Astrocyte (in vitro differentiated cells and primary cell): ENCODE data around the gene AAR2. TPM values are rescaled to one million over a fixed set of nuclear protein-coding genes. Genes with fewer than 3 reads are reported as not detected.
A peak's percentile ranks its signal among the peaks of the same experiment; 100 is the strongest.

ENCODE experiments used
- DNase-seq: peaks from one replicate; pipeline ENCODE4 v3.0.0-alpha.2; 2010; ENCODE audit warnings: low read depth
- FAIRE-seq: peaks from 2 replicates; lab custom pipeline; 2011; peaks lifted over from hg19 to GRCh38; lab: Jason Lieb, UNC
- H2AFZ ChIP-seq: 2 replicates; pipeline ENCODE4 v1.6.0; 2012; ENCODE audit warnings: low read depth, low read length, inconsistent platforms
- H3K27ac ChIP-seq: 2 replicates; pipeline ENCODE4 v1.5.1; 2011; ENCODE audit warnings: low read depth, low read length, inconsistent platforms
- H3K27me3 ChIP-seq: 2 replicates; pipeline ENCODE4 v1.6.0; 2011; ENCODE audit warnings: low read length, inconsistent platforms; ENCODE audit not compliant: insufficient read depth
- H3K36me3 ChIP-seq: 2 replicates; pipeline ENCODE4 v1.5.1; 2011; ENCODE audit warnings: low read length, inconsistent platforms; ENCODE audit not compliant: insufficient read depth
- H3K4me1 ChIP-seq: 2 replicates; pipeline ENCODE4 v1.5.1; 2011; ENCODE audit warnings: low read length, inconsistent platforms; ENCODE audit not compliant: insufficient read depth
- H3K4me2 ChIP-seq: 2 replicates; pipeline ENCODE4 v1.6.0; 2012; ENCODE audit warnings: low read length, inconsistent platforms
- H3K4me3 ChIP-seq: 2 replicates; pipeline ENCODE4 v1.5.1; 2011; ENCODE audit warnings: low read depth, mild to moderate bottlenecking, low read length, inconsistent platforms; ENCODE audit not compliant: insufficient read depth
- H3K79me2 ChIP-seq: 2 replicates; pipeline ENCODE4 v1.6.0; 2012; ENCODE audit warnings: mild to moderate bottlenecking, low read length, inconsistent platforms; ENCODE audit not compliant: insufficient read depth
- H3K9ac ChIP-seq: 2 replicates; pipeline ENCODE4 v1.6.0; 2012; ENCODE audit warnings: mild to moderate bottlenecking, low read length, inconsistent platforms
- H3K9me3 ChIP-seq: 2 replicates; pipeline ENCODE4 v1.5.1; 2012; ENCODE audit warnings: low read depth, mild to moderate bottlenecking, low read length, inconsistent platforms; ENCODE audit not compliant: insufficient read depth
- H4K20me1 ChIP-seq: 2 replicates; pipeline ENCODE4 v1.6.0; 2012; ENCODE audit warnings: low read length, inconsistent platforms; ENCODE audit not compliant: insufficient read depth
- H3K27ac Mint-ChIP-seq: one replicate; pipeline ENCODE4 v1.8.0; 2021; ENCODE audit warnings: mild to moderate bottlenecking, mixed read lengths; ENCODE audit not compliant: unreplicated experiment
- H3K27me3 Mint-ChIP-seq: one replicate; pipeline ENCODE4 v1.8.0; 2021; ENCODE audit warnings: low read depth, mixed read lengths; ENCODE audit not compliant: unreplicated experiment
- H3K36me3 Mint-ChIP-seq: one replicate; pipeline ENCODE4 v1.8.0; 2021; ENCODE audit warnings: low read depth, mixed read lengths; ENCODE audit not compliant: unreplicated experiment
- H3K4me1 Mint-ChIP-seq: one replicate; pipeline ENCODE4 v1.8.0; 2021; ENCODE audit warnings: low read depth, mixed read lengths; ENCODE audit not compliant: unreplicated experiment
- H3K4me3 Mint-ChIP-seq: one replicate; pipeline ENCODE4 v1.8.0; 2021; ENCODE audit warnings: mild to moderate bottlenecking, moderate library complexity, mixed read lengths; ENCODE audit not compliant: unreplicated experiment
- H3K9me3 Mint-ChIP-seq: one replicate; pipeline ENCODE4 v1.8.0; 2021; ENCODE audit warnings: mild to moderate bottlenecking, mixed read lengths; ENCODE audit not compliant: unreplicated experiment
- EZH2 ChIP-seq: IDR thresholded peaks from 2 replicates; pipeline ENCODE4 v1.6.1; 2012; ENCODE audit warnings: mild to moderate bottlenecking, low read length, inconsistent platforms; ENCODE audit not compliant: insufficient read depth
- total RNA-seq: library from RNA; stranded (reverse); gene quantifications from 2 replicates; pipeline ENCODE4 v1.2.1, GENCODE V29; 2021
- TF ChIP-seq, protein P1 (sequence below): IDR thresholded peaks from 2 replicates; pipeline ENCODE4 v1.5.1; 2011; ENCODE audit warnings: low read depth, mild to moderate bottlenecking, inconsistent platforms, low read length, moderate library complexity; ENCODE audit not compliant: insufficient read depth

Gene AAR2
- total RNA-seq, 1 donor from 2014 or later: 21.7 TPM

DNA sequence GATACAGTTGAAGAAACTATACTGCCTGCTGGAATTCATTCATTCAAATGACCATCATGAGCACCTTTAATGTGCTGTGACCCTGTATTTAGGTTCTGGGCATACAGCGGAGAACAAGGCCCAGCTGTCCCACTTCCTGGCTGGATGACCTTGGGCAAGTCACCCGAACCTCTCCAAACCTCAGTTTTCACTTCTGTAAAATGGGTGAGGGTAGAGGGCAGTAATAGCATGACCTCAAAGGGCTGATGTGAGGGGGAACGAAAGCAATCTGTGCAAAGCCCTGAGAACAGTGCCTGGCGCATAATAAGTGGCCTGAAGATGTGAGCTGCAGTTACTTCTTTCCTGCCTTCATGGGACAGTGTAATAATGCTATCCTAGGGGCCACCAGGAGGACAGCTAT, 20.5 kb upstream of the AAR2 start:
- no peaks in the 10 kb centered on the region for H3K4me1 ChIP-seq
- Mint-ChIP-seq H3K27me3 (peaks cover 6% of the 10 kb centered on the region), H3K4me1 (no peaks in the 10 kb centered on the region), H3K36me3 (peaks cover 17% of the 10 kb centered on the region), H3K4me3 (no peak overlapping the region), H3K27ac (no peak overlapping the region), H3K9me3 (no peaks in the 10 kb centered on the region)
- no peak overlapping the region for H3K27ac ChIP-seq
- H3K36me3 ChIP-seq: no peaks in the 10 kb centered on the region
- no peak overlapping the region for H2AFZ ChIP-seq
- FAIRE-seq (no peak), DNase-seq (no peak)
- H3K79me2 ChIP-seq: no peaks in the 10 kb centered on the region
- H3K27me3 ChIP-seq: no peaks in the 10 kb centered on the region
- H4K20me1 ChIP-seq: no peaks in the 10 kb centered on the region
- TF ChIP-seq EZH2: no peak
- TF ChIP-seq, protein P1, sequence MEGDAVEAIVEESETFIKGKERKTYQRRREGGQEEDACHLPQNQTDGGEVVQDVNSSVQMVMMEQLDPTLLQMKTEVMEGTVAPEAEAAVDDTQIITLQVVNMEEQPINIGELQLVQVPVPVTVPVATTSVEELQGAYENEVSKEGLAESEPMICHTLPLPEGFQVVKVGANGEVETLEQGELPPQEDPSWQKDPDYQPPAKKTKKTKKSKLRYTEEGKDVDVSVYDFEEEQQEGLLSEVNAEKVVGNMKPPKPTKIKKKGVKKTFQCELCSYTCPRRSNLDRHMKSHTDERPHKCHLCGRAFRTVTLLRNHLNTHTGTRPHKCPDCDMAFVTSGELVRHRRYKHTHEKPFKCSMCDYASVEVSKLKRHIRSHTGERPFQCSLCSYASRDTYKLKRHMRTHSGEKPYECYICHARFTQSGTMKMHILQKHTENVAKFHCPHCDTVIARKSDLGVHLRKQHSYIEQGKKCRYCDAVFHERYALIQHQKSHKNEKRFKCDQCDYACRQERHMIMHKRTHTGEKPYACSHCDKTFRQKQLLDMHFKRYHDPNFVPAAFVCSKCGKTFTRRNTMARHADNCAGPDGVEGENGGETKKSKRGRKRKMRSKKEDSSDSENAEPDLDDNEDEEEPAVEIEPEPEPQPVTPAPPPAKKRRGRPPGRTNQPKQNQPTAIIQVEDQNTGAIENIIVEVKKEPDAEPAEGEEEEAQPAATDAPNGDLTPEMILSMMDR: no peak
- no peaks in the 10 kb centered on the region for H3K9me3 ChIP-seq
- H3K9ac ChIP-seq: no peak overlapping the region
- H3K4me2 ChIP-seq: no peak overlapping the region
- no peak overlapping the region for H3K4me3 ChIP-seq

- Histone ChIP-seq H3K27me3 (no peaks in the 10 kb centered on the region), H4K20me1 (no peaks in the 10 kb centered on the region), H3K27ac (no peak overlapping the region), H3K36me3 (no peaks in the 10 kb centered on the region), H3K9me3 (no peaks in the 10 kb centered on the region), H3K4me3 (no peak overlapping the region), H3K9ac (no peak overlapping the region), H3K79me2 (no peaks in the 10 kb centered on the region), H3K4me2 (no peak overlapping the region), H2AFZ (no peak overlapping the region), H3K4me1 (no peaks in the 10 kb centered on the region)
- TF ChIP-seq, protein P1: no peak
- no peak for TF ChIP-seq EZH2
- H3K4me1 Mint-ChIP-seq: no peaks in the 10 kb centered on the region
- no peaks in the 10 kb centered on the region for H3K9me3 Mint-ChIP-seq
- DNase-seq (no peak), FAIRE-seq (no peak)
- peak overlapping the region; percentile 30 for H3K4me3 Mint-ChIP-seq
- H3K36me3 Mint-ChIP-seq: peaks cover 22% of the 10 kb centered on the region
- peaks cover 6% of the 10 kb centered on the region for H3K27me3 Mint-ChIP-seq
- no peak overlapping the region for H3K27ac Mint-ChIP-seq
These were observed 19.8 kb upstream of the AAR2 start for GRCh38 chr20:36216314-36217025.

DNA sequence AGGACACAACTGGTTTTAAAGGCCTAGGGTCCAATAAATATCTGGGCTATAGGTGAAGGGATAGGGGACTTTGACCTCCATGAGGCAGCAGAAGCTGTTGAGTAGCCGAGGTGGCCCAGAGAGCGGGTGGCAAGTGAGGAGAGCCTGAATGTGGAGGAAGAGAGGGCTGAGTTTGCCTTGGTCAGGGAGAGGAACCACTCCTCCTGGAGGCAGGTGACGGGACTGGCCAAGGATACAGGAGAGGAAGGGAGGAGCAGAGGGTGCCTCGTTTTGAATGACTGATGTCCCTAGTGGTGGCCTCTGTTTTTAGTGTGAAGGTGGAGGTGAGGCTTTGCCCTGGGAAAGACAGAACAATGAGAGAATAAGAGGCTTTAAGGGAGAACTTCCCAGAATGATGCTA, 19.1 kb upstream of the AAR2 start:
- Histone ChIP-seq H3K27me3 (no peaks in the 10 kb centered on the region), H3K9ac (no peak overlapping the region), H2AFZ (no peak overlapping the region), H3K4me2 (no peak overlapping the region), H3K27ac (no peak overlapping the region), H3K9me3 (no peaks in the 10 kb centered on the region), H3K36me3 (no peaks in the 10 kb centered on the region), H3K79me2 (no peaks in the 10 kb centered on the region), H3K4me3 (no peak overlapping the region), H4K20me1 (no peaks in the 10 kb centered on the region), H3K4me1 (no peaks in the 10 kb centered on the region)
- H3K27me3 Mint-ChIP-seq: peaks cover 6% of the 10 kb centered on the region
- TF ChIP-seq, protein P1: no peak
- no peak for TF ChIP-seq EZH2
- no peak overlapping the region for H3K4me3 Mint-ChIP-seq
- H3K27ac Mint-ChIP-seq: no peak overlapping the region
- H3K9me3 Mint-ChIP-seq: no peaks in the 10 kb centered on the region
- H3K36me3 Mint-ChIP-seq: peaks cover 22% of the 10 kb centered on the region
- FAIRE-seq (no peak), DNase-seq (no peak)
- no peaks in the 10 kb centered on the region for H3K4me1 Mint-ChIP-seq
